ENCODE results near the gene BLTP3B. TPM values are rescaled to one million over a fixed set of nuclear protein-coding genes. Genes with fewer than 3 reads are reported as not detected.

BLTP3B gene
- total RNA-seq, 6 donors from 2014 or later = 12.8 to 37.5 (median 28.7) TPM

GRCh38 chr12:100156731-100157426, 14.2 kb upstream of the BLTP3B start:
- Histone ChIP-seq H3K4me3 (no peak overlapping the region), H3K36me3 (no peaks in the 10 kb centered on the region), H3K9me3 (no peaks in the 10 kb centered on the region), H3K27ac (no peak overlapping the region), H3K27me3 (no peaks in the 10 kb centered on the region), H3K4me1 (peaks cover 0 to 5% (median 0%) of the 10 kb centered on the region in 4 donors)
- 80 to 81% methylated on average over 10 to 11 of the region's 11 CpGs for WGBS, 2 donors
- ATAC-seq (ENCODE audit: low FRiP score in 2 of 2) = peak in 1 of 2 donors; percentile 61
- DNase-seq = peak in 1 of 2 donors; percentile 51
- TF ChIP-seq, protein P1, sequence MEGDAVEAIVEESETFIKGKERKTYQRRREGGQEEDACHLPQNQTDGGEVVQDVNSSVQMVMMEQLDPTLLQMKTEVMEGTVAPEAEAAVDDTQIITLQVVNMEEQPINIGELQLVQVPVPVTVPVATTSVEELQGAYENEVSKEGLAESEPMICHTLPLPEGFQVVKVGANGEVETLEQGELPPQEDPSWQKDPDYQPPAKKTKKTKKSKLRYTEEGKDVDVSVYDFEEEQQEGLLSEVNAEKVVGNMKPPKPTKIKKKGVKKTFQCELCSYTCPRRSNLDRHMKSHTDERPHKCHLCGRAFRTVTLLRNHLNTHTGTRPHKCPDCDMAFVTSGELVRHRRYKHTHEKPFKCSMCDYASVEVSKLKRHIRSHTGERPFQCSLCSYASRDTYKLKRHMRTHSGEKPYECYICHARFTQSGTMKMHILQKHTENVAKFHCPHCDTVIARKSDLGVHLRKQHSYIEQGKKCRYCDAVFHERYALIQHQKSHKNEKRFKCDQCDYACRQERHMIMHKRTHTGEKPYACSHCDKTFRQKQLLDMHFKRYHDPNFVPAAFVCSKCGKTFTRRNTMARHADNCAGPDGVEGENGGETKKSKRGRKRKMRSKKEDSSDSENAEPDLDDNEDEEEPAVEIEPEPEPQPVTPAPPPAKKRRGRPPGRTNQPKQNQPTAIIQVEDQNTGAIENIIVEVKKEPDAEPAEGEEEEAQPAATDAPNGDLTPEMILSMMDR (IDR thresholded peaks at IDR 0.05) = no peak
- no peak for TF ChIP-seq EP300 (IDR thresholded peaks at IDR 0.05)

DNA sequence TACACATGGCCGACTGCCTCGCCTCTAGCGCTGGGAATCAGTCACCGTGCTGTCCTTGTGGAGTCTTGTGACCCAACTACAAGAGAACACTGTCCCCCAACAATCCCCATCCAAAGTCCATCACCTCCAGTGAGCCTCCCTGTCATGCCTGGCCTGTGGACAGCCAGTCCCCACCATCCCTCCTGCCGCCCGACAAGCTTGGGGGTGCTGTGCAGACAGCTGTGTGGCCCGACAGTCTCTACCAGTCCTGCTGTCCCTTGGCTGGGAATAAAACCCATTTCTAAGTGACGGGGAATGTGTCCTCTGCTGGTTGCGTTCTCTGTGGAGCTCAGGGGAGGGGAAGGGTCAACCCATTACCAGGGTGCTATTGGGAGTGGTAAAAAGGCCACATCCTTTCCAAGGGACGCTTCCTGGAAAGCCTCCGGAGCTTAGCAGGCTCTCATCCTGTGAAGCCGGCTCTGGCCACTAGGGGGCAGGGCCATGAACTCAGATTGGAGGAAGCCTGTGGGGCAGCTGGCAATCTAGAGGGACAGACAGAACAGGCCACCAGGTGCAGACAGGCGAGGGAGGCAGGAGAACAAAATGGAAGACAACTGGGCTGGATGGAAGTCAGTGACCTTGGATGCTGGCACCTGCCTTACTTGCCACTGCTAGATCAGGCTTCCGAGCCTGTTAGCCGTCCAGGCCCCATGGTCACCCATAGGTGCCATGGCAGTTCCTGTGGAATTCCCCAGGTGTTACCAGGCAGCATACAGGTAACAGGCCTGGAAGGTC, 12.0 kb upstream of the BLTP3B start:
- no peaks in the 10 kb centered on the region for H3K9me3 ChIP-seq
- ATAC-seq (ENCODE audit: low FRiP score in 2 of 2) = peak; percentile 61 to 76
- no peaks in the 10 kb centered on the region for H3K27me3 ChIP-seq
- peaks cover 0 to 5% (median 0%) of the 10 kb centered on the region in 4 donors for H3K4me1 ChIP-seq
- TF ChIP-seq, protein P1 (IDR thresholded peaks at IDR 0.05) = peak; percentile 65 to 87 (median 80)
- TF ChIP-seq EP300 (IDR thresholded peaks at IDR 0.05) = no peak
- no peaks in the 10 kb centered on the region for H3K36me3 ChIP-seq
- peak in 1 of 2 donors; percentile 83 for DNase-seq
- 67 to 85% methylated on average over 11 to 14 of the region's 15 CpGs for WGBS, 2 donors
- no peak overlapping the region for H3K27ac ChIP-seq
- no peak overlapping the region for H3K4me3 ChIP-seq

DNA sequence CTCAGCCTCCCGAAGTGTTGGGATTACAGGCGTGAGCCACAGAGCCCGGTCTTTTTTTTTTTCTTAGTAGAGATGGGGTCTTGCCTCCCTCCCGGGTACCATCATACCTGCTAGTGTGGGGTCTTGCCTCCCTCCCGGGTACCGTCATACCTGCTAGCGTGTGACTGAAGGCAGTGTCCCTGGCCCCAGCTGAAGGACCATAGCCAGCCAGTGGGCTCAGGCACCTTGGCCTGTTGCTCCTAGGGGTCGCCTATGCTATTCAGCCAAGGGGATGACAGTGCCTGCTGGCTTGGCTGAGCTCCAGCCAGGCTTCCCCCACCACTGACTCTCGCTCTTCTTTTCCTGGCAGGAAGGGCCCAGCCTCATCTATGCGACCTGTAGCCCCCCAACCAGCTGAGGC, 10.5 kb upstream of the BLTP3B start:
- TF ChIP-seq, protein P1 (IDR thresholded peaks at IDR 0.05) = no peak
- TF ChIP-seq EP300 (IDR thresholded peaks at IDR 0.05) (no peak), POLR2AphosphoS5 (IDR thresholded peaks at IDR 0.05) (no peak), POLR2A (IDR thresholded peaks at IDR 0.05) (no peak)
- H3K4me3 ChIP-seq = no peak overlapping the region
- no peaks in the 10 kb centered on the region for H3K27me3 ChIP-seq
- no peak for ATAC-seq (ENCODE audit: low FRiP score in 2 of 2)
- DNase-seq = no peak
- no peaks in the 10 kb centered on the region for H3K9me3 ChIP-seq
- H3K4me1 ChIP-seq = peaks cover 0 to 5% (median 0%) of the 10 kb centered on the region in 4 donors
- no peak overlapping the region for H3K27ac ChIP-seq
- WGBS, 2 donors = 95 to 96% methylated on average over 9 to 10 of the region's 10 CpGs
- no peaks in the 10 kb centered on the region for H3K36me3 ChIP-seq

GRCh38 chr12:100151769-100152168, 9.1 kb upstream of the BLTP3B start:
- Histone ChIP-seq H3K4me1 (peaks cover 0 to 5% (median 0%) of the 10 kb centered on the region in 4 donors), H3K4me3 (no peak overlapping the region), H3K27ac (no peak overlapping the region), H3K9me3 (no peaks in the 10 kb centered on the region), H3K27me3 (no peaks in the 10 kb centered on the region), H3K36me3 (no peaks in the 10 kb centered on the region)
- ATAC-seq (ENCODE audit: low FRiP score in 2 of 2) (no peak), DNase-seq (no peak)
- WGBS, 2 donors = 98% methylated on average over 2 of the region's 2 CpGs
- TF ChIP-seq, protein P1 (IDR thresholded peaks at IDR 0.05) = no peak
- TF ChIP-seq EP300 (IDR thresholded peaks at IDR 0.05) (no peak), POLR2A (IDR thresholded peaks at IDR 0.05) (no peak)
